ENCODE measurements around the gene TMEM114.

The TMEM114 gene

GRCh38 chr16:8589057-8589899 is 1.0 kb downstream of the TMEM114 start:
- Histone ChIP-seq H3K27me3 (ENCODE audit: control insufficient read depth in 2 of 2, insufficient read depth in 2 of 2, low read length in 2 of 2) (peaks cover 26 to 31% of the 10 kb centered on the region in 2 donors), H3K9ac (ENCODE audit: low read depth in 1 of 2, low read length in 2 of 2) (no peak overlapping the region), H3K9me3 (ENCODE audit: control insufficient read depth in 2 of 2, low read length in 2 of 2) (peaks cover 0 to 3% of the 10 kb centered on the region in 2 donors), H3K27ac (ENCODE audit: low read depth in 2 of 2, low read length in 2 of 2) (no peak overlapping the region), H3K36me3 (ENCODE audit: control insufficient read depth in 2 of 2, insufficient read depth in 2 of 2, low read length in 2 of 2) (no peaks in the 10 kb centered on the region), H3K4me1 (ENCODE audit: control insufficient read depth in 2 of 2, insufficient read depth in 2 of 2, low read length in 2 of 2) (peaks cover 0 to 3% of the 10 kb centered on the region in 2 donors), H3K4me3 (ENCODE audit: low read length in 2 of 2) (no peak overlapping the region)

GRCh38 chr16:8588682-8589056 is 1.6 kb downstream of the TMEM114 start:
- Histone ChIP-seq H3K9me3 (ENCODE audit: control insufficient read depth in 2 of 2, low read length in 2 of 2) (peaks cover 0 to 3% of the 10 kb centered on the region in 2 donors), H3K27me3 (ENCODE audit: control insufficient read depth in 2 of 2, insufficient read depth in 2 of 2, low read length in 2 of 2) (peaks cover 26 to 31% of the 10 kb centered on the region in 2 donors), H3K36me3 (ENCODE audit: control insufficient read depth in 2 of 2, insufficient read depth in 2 of 2, low read length in 2 of 2) (no peaks in the 10 kb centered on the region), H3K4me3 (ENCODE audit: low read length in 2 of 2) (no peak overlapping the region), H3K27ac (ENCODE audit: low read depth in 2 of 2, low read length in 2 of 2) (no peak overlapping the region), H3K9ac (ENCODE audit: low read depth in 1 of 2, low read length in 2 of 2) (no peak overlapping the region), H3K4me1 (ENCODE audit: control insufficient read depth in 2 of 2, insufficient read depth in 2 of 2, low read length in 2 of 2) (peaks cover 0 to 3% of the 10 kb centered on the region in 2 donors)

GRCh38 chr16:8587065-8587464 is 3.2 kb downstream of the TMEM114 start:
- Histone ChIP-seq H3K36me3 (ENCODE audit: control insufficient read depth in 2 of 2, insufficient read depth in 2 of 2, low read length in 2 of 2) (no peaks in the 10 kb centered on the region), H3K9ac (ENCODE audit: low read depth in 1 of 2, low read length in 2 of 2) (no peak overlapping the region), H3K27me3 (ENCODE audit: control insufficient read depth in 2 of 2, insufficient read depth in 2 of 2, low read length in 2 of 2) (peaks cover 26 to 31% of the 10 kb centered on the region in 2 donors), H3K27ac (ENCODE audit: low read depth in 2 of 2, low read length in 2 of 2) (no peak overlapping the region), H3K9me3 (ENCODE audit: control insufficient read depth in 2 of 2, low read length in 2 of 2) (peaks cover 0 to 3% of the 10 kb centered on the region in 2 donors), H3K4me3 (ENCODE audit: low read length in 2 of 2) (no peak overlapping the region), H3K4me1 (ENCODE audit: control insufficient read depth in 2 of 2, insufficient read depth in 2 of 2, low read length in 2 of 2) (peaks cover 0 to 3% of the 10 kb centered on the region in 2 donors)

- Histone ChIP-seq H3K4me1 (ENCODE audit: control insufficient read depth in 2 of 2, insufficient read depth in 2 of 2, low read length in 2 of 2) (peaks cover 0 to 3% of the 10 kb centered on the region in 2 donors), H3K36me3 (ENCODE audit: control insufficient read depth in 2 of 2, insufficient read depth in 2 of 2, low read length in 2 of 2) (no peaks in the 10 kb centered on the region), H3K27me3 (ENCODE audit: control insufficient read depth in 2 of 2, insufficient read depth in 2 of 2, low read length in 2 of 2) (peaks cover 21 to 27% of the 10 kb centered on the region in 2 donors), H3K9ac (ENCODE audit: low read depth in 1 of 2, low read length in 2 of 2) (no peak overlapping the region), H3K4me3 (ENCODE audit: low read length in 2 of 2) (no peak overlapping the region), H3K27ac (ENCODE audit: low read depth in 2 of 2, low read length in 2 of 2) (no peak overlapping the region), H3K9me3 (ENCODE audit: control insufficient read depth in 2 of 2, low read length in 2 of 2) (peaks cover 0 to 2% of the 10 kb centered on the region in 2 donors)
These were observed 4.5 kb downstream of the TMEM114 start for GRCh38 chr16:8585857-8586256.

- Histone ChIP-seq H3K9me3 (ENCODE audit: control insufficient read depth in 2 of 2, low read length in 2 of 2) (no peaks in the 10 kb centered on the region), H3K4me1 (ENCODE audit: control insufficient read depth in 2 of 2, insufficient read depth in 2 of 2, low read length in 2 of 2) (peaks cover 0 to 3% of the 10 kb centered on the region in 2 donors), H3K27me3 (ENCODE audit: control insufficient read depth in 2 of 2, insufficient read depth in 2 of 2, low read length in 2 of 2) (peaks cover 14 to 19% of the 10 kb centered on the region in 2 donors), H3K9ac (ENCODE audit: low read depth in 1 of 2, low read length in 2 of 2) (no peak overlapping the region), H3K4me3 (ENCODE audit: low read length in 2 of 2) (no peak overlapping the region), H3K27ac (ENCODE audit: low read depth in 2 of 2, low read length in 2 of 2) (no peak overlapping the region), H3K36me3 (ENCODE audit: control insufficient read depth in 2 of 2, insufficient read depth in 2 of 2, low read length in 2 of 2) (no peaks in the 10 kb centered on the region)
These were observed 5.3 kb downstream of the TMEM114 start for GRCh38 chr16:8585041-8585440.

GRCh38 chr16:8583732-8584131 is 6.6 kb downstream of the TMEM114 start:
- H3K27ac ChIP-seq (ENCODE audit: low read depth in 2 of 2, low read length in 2 of 2): no peak overlapping the region
- H3K4me3 ChIP-seq (ENCODE audit: low read length in 2 of 2): no peak overlapping the region
- peaks cover 5 to 6% of the 10 kb centered on the region in 2 donors for H3K27me3 ChIP-seq (ENCODE audit: control insufficient read depth in 2 of 2, insufficient read depth in 2 of 2, low read length in 2 of 2)
- no peak overlapping the region for H3K9ac ChIP-seq (ENCODE audit: low read depth in 1 of 2, low read length in 2 of 2)
- H3K4me1 ChIP-seq (ENCODE audit: control insufficient read depth in 2 of 2, insufficient read depth in 2 of 2, low read length in 2 of 2): peaks cover 0 to 3% of the 10 kb centered on the region in 2 donors
- H3K9me3 ChIP-seq (ENCODE audit: control insufficient read depth in 2 of 2, low read length in 2 of 2): no peaks in the 10 kb centered on the region
- no peaks in the 10 kb centered on the region for H3K36me3 ChIP-seq (ENCODE audit: control insufficient read depth in 2 of 2, insufficient read depth in 2 of 2, low read length in 2 of 2)

GRCh38 chr16:8583199-8583598 is 7.1 kb downstream of the TMEM114 start:
- no peaks in the 10 kb centered on the region for H3K9me3 ChIP-seq (ENCODE audit: control insufficient read depth in 2 of 2, low read length in 2 of 2)
- no peak overlapping the region for H3K9ac ChIP-seq (ENCODE audit: low read depth in 1 of 2, low read length in 2 of 2)
- H3K4me3 ChIP-seq (ENCODE audit: low read length in 2 of 2): no peak overlapping the region
- no peaks in the 10 kb centered on the region for H3K36me3 ChIP-seq (ENCODE audit: control insufficient read depth in 2 of 2, insufficient read depth in 2 of 2, low read length in 2 of 2)
- peaks cover 0 to 3% of the 10 kb centered on the region in 2 donors for H3K4me1 ChIP-seq (ENCODE audit: control insufficient read depth in 2 of 2, insufficient read depth in 2 of 2, low read length in 2 of 2)
- peaks cover 0 to under 1% of the 10 kb centered on the region in 2 donors for H3K27me3 ChIP-seq (ENCODE audit: control insufficient read depth in 2 of 2, insufficient read depth in 2 of 2, low read length in 2 of 2)
- H3K27ac ChIP-seq (ENCODE audit: low read depth in 2 of 2, low read length in 2 of 2): no peak overlapping the region

- Histone ChIP-seq H3K27ac (ENCODE audit: low read depth in 2 of 2, low read length in 2 of 2) (no peak overlapping the region), H3K4me1 (ENCODE audit: control insufficient read depth in 2 of 2, insufficient read depth in 2 of 2, low read length in 2 of 2) (peaks cover 0 to 3% of the 10 kb centered on the region in 2 donors), H3K36me3 (ENCODE audit: control insufficient read depth in 2 of 2, insufficient read depth in 2 of 2, low read length in 2 of 2) (no peaks in the 10 kb centered on the region), H3K27me3 (ENCODE audit: control insufficient read depth in 2 of 2, insufficient read depth in 2 of 2, low read length in 2 of 2) (no peaks in the 10 kb centered on the region), H3K9ac (ENCODE audit: low read depth in 1 of 2, low read length in 2 of 2) (no peak overlapping the region), H3K9me3 (ENCODE audit: control insufficient read depth in 2 of 2, low read length in 2 of 2) (no peaks in the 10 kb centered on the region), H3K4me3 (ENCODE audit: low read length in 2 of 2) (no peak overlapping the region)
These were observed 8.3 kb downstream of the TMEM114 start for GRCh38 chr16:8581831-8582580.

GRCh38 chr16:8579559-8579958 is 10.8 kb downstream of the TMEM114 start:
- no peaks in the 10 kb centered on the region for H3K9me3 ChIP-seq (ENCODE audit: control insufficient read depth in 2 of 2, low read length in 2 of 2)
- H3K9ac ChIP-seq (ENCODE audit: low read depth in 1 of 2, low read length in 2 of 2): no peak overlapping the region
- H3K27ac ChIP-seq (ENCODE audit: low read depth in 2 of 2, low read length in 2 of 2): no peak overlapping the region
- H3K4me3 ChIP-seq (ENCODE audit: low read length in 2 of 2): no peak overlapping the region
- no peaks in the 10 kb centered on the region for H3K36me3 ChIP-seq (ENCODE audit: control insufficient read depth in 2 of 2, insufficient read depth in 2 of 2, low read length in 2 of 2)
- H3K27me3 ChIP-seq (ENCODE audit: control insufficient read depth in 2 of 2, insufficient read depth in 2 of 2, low read length in 2 of 2): peaks cover 0 to 2% of the 10 kb centered on the region in 2 donors
- H3K4me1 ChIP-seq (ENCODE audit: control insufficient read depth in 2 of 2, insufficient read depth in 2 of 2, low read length in 2 of 2): no peaks in the 10 kb centered on the region

- H3K27ac ChIP-seq (ENCODE audit: low read depth in 2 of 2, low read length in 2 of 2): no peak overlapping the region
- H3K9me3 ChIP-seq (ENCODE audit: control insufficient read depth in 2 of 2, low read length in 2 of 2): no peaks in the 10 kb centered on the region
- H3K36me3 ChIP-seq (ENCODE audit: control insufficient read depth in 2 of 2, insufficient read depth in 2 of 2, low read length in 2 of 2): no peaks in the 10 kb centered on the region
- no peak overlapping the region for H3K4me3 ChIP-seq (ENCODE audit: low read length in 2 of 2)
- peaks cover 0 to 2% of the 10 kb centered on the region in 2 donors for H3K27me3 ChIP-seq (ENCODE audit: control insufficient read depth in 2 of 2, insufficient read depth in 2 of 2, low read length in 2 of 2)
- no peaks in the 10 kb centered on the region for H3K4me1 ChIP-seq (ENCODE audit: control insufficient read depth in 2 of 2, insufficient read depth in 2 of 2, low read length in 2 of 2)
- H3K9ac ChIP-seq (ENCODE audit: low read depth in 1 of 2, low read length in 2 of 2): no peak overlapping the region
These were observed 12.5 kb downstream of the TMEM114 start for GRCh38 chr16:8577678-8578304.

All from mucosa of rectum (tissue), 2 donors.